Measurements from ENCODE around the gene CDKN2B.

Gene CDKN2B

DNA sequence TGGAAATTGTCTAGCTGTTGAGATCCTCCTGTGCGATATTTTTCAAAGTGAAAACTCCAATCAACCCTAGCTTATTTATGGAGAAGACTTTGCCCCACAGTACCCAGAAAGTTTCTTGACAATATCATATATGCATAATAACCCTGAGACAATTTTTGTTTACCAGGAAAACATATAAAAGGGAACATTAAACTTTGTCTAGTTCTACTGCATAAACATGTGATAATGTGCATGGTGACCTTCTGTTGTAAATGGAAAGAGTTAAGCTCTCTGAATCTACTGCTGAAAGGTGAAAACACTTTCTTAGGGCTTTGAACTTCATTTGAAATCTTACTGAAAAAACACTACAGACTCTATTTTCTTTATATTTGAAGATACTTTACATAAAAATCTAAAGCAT is 32.2 kb upstream of the CDKN2B start:
- Mint-ChIP-seq H3K27ac (peak overlapping the region; percentile 12), H3K36me3 (no peaks in the 10 kb centered on the region), H3K4me1 (no peaks in the 10 kb centered on the region), H3K4me3 (no peak overlapping the region), H3K27me3 (no peaks in the 10 kb centered on the region), H3K9me3 (no peaks in the 10 kb centered on the region)
- no peak for ATAC-seq

GRCh38 chr9:22040760-22041159 is 31.7 kb upstream of the CDKN2B start:
- H3K4me1 Mint-ChIP-seq: no peaks in the 10 kb centered on the region
- no peaks in the 10 kb centered on the region for H3K27me3 Mint-ChIP-seq
- H3K4me3 Mint-ChIP-seq: no peak overlapping the region
- no peak for ATAC-seq
- H3K9me3 Mint-ChIP-seq: no peaks in the 10 kb centered on the region
- H3K27ac Mint-ChIP-seq: peak overlapping the region; percentile 12
- no peaks in the 10 kb centered on the region for H3K36me3 Mint-ChIP-seq

DNA sequence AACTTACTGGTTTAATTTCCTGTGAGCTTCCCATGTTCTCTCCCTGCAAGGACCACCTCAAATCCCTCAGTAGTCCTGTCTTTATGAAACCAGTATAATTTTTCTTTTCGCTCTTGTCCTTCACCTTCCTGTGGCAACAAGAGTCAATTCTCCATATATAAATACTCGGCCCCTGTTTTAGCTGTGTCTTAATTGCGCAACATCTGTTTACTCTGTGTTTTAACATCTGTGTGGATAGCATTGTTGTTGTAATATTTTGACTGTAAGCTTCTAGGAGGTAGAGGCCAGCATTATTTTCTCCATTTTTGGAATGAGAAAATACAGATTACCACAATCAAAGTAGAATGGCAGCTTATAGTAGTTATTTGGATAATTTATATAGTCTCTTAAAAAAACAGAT is 30.2 kb upstream of the CDKN2B start:
- Mint-ChIP-seq H3K4me3 (no peak overlapping the region), H3K36me3 (no peaks in the 10 kb centered on the region), H3K9me3 (no peaks in the 10 kb centered on the region), H3K27ac (no peak overlapping the region), H3K4me1 (no peaks in the 10 kb centered on the region), H3K27me3 (no peaks in the 10 kb centered on the region)
- no peak for ATAC-seq

GRCh38 chr9:22037954-22038690 is 29.0 kb upstream of the CDKN2B start:
- H3K4me1 Mint-ChIP-seq: no peaks in the 10 kb centered on the region
- no peak for ATAC-seq
- no peak overlapping the region for H3K27ac Mint-ChIP-seq
- no peak overlapping the region for H3K4me3 Mint-ChIP-seq
- no peaks in the 10 kb centered on the region for H3K27me3 Mint-ChIP-seq
- H3K36me3 Mint-ChIP-seq: no peaks in the 10 kb centered on the region
- no peaks in the 10 kb centered on the region for H3K9me3 Mint-ChIP-seq

GRCh38 chr9:22036866-22037626 is 27.9 kb upstream of the CDKN2B start:
- H3K27ac Mint-ChIP-seq: no peak overlapping the region
- H3K4me3 Mint-ChIP-seq: no peak overlapping the region
- H3K36me3 Mint-ChIP-seq: no peaks in the 10 kb centered on the region
- no peaks in the 10 kb centered on the region for H3K4me1 Mint-ChIP-seq
- no peaks in the 10 kb centered on the region for H3K27me3 Mint-ChIP-seq
- H3K9me3 Mint-ChIP-seq: no peaks in the 10 kb centered on the region
- ATAC-seq: no peak

GRCh38 chr9:22035591-22036011 is 26.5 kb upstream of the CDKN2B start:
- no peaks in the 10 kb centered on the region for H3K9me3 Mint-ChIP-seq
- no peaks in the 10 kb centered on the region for H3K36me3 Mint-ChIP-seq
- no peak overlapping the region for H3K27ac Mint-ChIP-seq
- H3K4me1 Mint-ChIP-seq: no peaks in the 10 kb centered on the region
- no peak for ATAC-seq
- no peak overlapping the region for H3K4me3 Mint-ChIP-seq
- no peaks in the 10 kb centered on the region for H3K27me3 Mint-ChIP-seq

DNA sequence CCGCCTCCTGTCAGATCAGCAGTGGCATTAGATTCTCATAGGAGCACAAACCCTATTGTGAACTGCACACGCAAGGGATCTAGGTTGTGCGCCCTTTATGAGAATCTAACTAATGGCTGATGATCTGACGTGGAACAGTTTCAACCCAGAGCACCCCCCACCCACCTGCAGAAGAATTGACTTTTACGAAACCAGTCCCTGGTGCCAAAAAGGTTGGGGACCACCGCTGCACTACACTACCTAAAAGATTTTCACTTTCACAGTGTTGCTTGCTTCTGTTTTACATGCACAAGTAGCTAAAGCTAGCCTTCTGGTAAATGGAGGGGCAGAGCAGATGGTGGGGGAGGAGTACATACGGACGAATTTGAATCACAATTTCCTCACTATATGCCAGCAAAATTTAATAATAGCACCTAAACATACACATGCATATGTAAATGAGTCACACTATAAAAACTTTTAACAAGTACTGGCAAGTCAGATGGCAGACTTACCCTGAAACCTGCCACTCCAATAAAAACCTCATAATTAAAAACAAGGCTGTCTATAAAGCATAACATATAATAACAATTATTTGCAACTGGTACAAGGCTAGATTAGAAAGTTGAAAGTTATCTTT is 24.0 kb upstream of the CDKN2B start:
- H3K4me1 Mint-ChIP-seq: peaks cover 7% of the 10 kb centered on the region

GRCh38 chr9:22031655-22032411 is 22.7 kb upstream of the CDKN2B start:
- Mint-ChIP-seq H3K36me3 (no peaks in the 10 kb centered on the region), H3K27me3 (no peaks in the 10 kb centered on the region), H3K4me1 (peaks cover 7% of the 10 kb centered on the region), H3K27ac (no peak overlapping the region), H3K4me3 (no peak overlapping the region), H3K9me3 (no peaks in the 10 kb centered on the region)
- ATAC-seq: peak; percentile 36

More for the DNA sequence above, 24.0 kb upstream of the CDKN2B start:
- Mint-ChIP-seq H3K36me3 (no peaks in the 10 kb centered on the region), H3K9me3 (no peaks in the 10 kb centered on the region), H3K27ac (no peak overlapping the region), H3K27me3 (no peaks in the 10 kb centered on the region), H3K4me3 (no peak overlapping the region)
- no peak for ATAC-seq

DNA sequence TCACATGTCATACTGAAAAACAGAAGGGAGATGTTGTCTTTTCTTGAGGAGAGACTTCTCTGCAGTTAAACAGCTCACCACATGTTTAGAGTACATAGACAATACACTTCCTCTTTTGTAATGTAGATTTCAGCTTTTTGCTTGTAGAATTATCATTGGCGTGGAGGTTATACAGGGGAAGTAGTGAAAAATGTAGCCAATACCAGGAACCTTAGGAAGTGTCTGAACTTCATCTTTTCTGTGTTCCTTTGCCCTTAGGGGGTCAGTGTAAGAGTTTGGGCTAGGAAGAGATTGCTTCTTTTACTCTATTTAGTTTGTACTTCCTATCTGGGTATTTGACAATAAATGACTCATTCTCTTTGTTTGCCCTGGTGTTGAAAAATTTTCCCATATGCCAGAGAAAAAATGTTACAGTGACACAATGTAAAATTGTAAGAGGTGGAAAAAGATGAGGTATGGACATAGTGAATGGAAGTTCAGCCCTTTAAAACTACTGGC is 21.0 kb upstream of the CDKN2B start:
- Mint-ChIP-seq H3K9me3 (no peaks in the 10 kb centered on the region), H3K4me3 (no peak overlapping the region), H3K27me3 (no peaks in the 10 kb centered on the region), H3K27ac (no peak overlapping the region), H3K36me3 (no peaks in the 10 kb centered on the region), H3K4me1 (peaks cover 7% of the 10 kb centered on the region)
- peak; percentile 83 for ATAC-seq

GRCh38 chr9:22029231-22029630 is 20.1 kb upstream of the CDKN2B start:
- Mint-ChIP-seq H3K4me1 (peaks cover 7% of the 10 kb centered on the region), H3K4me3 (no peak overlapping the region), H3K27ac (no peak overlapping the region), H3K36me3 (peaks cover 1% of the 10 kb centered on the region), H3K27me3 (no peaks in the 10 kb centered on the region), H3K9me3 (no peaks in the 10 kb centered on the region)
- ATAC-seq: no peak

GRCh38 chr9:22028394-22028793 is 19.3 kb upstream of the CDKN2B start:
- Mint-ChIP-seq H3K4me3 (no peak overlapping the region), H3K27me3 (no peaks in the 10 kb centered on the region), H3K27ac (no peak overlapping the region), H3K36me3 (peaks cover 6% of the 10 kb centered on the region), H3K9me3 (no peaks in the 10 kb centered on the region), H3K4me1 (peaks cover 7% of the 10 kb centered on the region)
- no peak for ATAC-seq

DNA sequence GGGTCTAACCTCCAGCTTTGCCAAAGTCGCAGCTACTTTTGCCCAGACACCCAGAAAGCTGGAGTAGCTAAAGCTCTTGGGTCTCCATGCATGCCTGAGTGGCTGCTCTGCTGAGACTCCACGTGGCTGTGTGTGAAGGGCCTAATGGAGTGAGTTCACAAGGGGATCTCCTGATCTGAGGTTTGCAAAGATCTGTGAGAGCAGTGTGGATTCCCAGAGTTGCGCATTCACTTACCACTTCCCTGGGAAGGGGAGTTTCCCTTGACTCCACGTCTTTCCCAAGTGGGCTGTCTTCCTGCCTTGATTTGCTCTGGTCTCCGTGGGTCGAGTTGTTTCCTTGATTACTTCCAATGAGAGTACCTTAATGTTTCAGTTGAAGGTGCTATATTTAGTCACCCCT is 17.6 kb upstream of the CDKN2B start:
- H3K4me3 Mint-ChIP-seq: no peak overlapping the region
- H3K9me3 Mint-ChIP-seq: no peaks in the 10 kb centered on the region
- H3K27ac Mint-ChIP-seq: no peak overlapping the region
- peaks cover 7% of the 10 kb centered on the region for H3K4me1 Mint-ChIP-seq
- H3K27me3 Mint-ChIP-seq: no peaks in the 10 kb centered on the region
- no peak for ATAC-seq
- H3K36me3 Mint-ChIP-seq: peaks cover 6% of the 10 kb centered on the region

DNA sequence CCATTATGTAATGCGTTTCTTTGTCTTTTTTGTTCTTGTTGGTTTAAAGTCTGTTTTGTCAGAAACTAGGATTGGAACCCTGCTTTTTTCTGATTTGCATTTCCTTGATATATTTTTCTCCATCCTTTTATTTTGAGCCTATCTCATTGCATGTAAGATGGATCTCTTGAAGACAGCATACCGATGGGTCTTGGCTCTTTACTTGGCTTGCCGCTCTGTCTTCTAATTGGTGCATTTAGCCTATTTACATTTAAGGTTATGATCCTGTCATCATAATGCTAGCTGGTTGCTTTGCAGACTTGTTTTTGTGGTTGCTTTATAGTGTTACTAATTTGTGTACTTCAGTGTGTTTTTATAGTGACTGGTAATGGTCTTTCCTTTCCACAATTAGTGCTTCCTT is 13.3 kb upstream of the CDKN2B start:
- no peaks in the 10 kb centered on the region for H3K4me1 Mint-ChIP-seq
- peaks cover 6% of the 10 kb centered on the region for H3K36me3 Mint-ChIP-seq
- no peak for ATAC-seq
- peaks cover 6% of the 10 kb centered on the region for H3K9me3 Mint-ChIP-seq
- no peak overlapping the region for H3K4me3 Mint-ChIP-seq
- no peaks in the 10 kb centered on the region for H3K27me3 Mint-ChIP-seq
- H3K27ac Mint-ChIP-seq: no peak overlapping the region

DNA sequence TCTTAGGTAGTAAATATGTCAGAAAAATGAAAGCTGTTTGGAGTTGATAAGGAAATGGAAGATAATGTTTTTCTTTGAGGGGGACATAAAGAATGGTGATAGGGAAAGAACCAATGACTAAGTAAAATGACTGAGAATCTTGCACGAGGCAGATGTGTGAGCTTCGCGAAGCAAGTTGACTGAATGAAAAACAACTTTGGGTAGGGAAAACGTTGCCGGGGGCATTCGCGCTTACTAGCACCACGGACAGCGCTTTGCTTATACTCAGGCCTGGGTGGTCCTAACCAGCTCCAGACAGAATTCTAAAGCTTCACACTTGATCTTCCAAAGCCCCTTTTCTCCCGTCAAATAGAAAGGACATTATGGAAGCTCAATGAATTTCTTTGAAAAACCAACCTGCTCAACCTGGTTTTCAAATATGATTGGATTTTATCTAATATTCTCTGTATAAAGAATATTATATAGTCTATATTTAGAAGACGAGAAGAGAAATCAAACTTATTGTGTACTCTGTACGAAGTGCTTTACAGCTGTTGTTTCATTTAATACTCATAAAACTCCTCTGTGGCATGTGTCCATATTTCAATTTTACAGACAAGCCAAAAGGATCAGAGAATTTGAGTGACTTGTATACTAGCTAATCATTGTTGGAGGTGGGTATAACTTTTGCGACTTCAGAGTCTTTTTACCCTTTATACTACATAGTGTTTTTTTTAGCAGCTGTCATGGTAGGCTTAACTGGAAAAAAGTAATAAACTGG is 1.9 kb upstream of the CDKN2B start:
- Mint-ChIP-seq H3K36me3 (no peaks in the 10 kb centered on the region), H3K27ac (no peak overlapping the region), H3K4me3 (no peak overlapping the region), H3K27me3 (peaks cover 12% of the 10 kb centered on the region), H3K9me3 (no peaks in the 10 kb centered on the region), H3K4me1 (peaks cover 20% of the 10 kb centered on the region)
- ATAC-seq: no peak
